HCT116 (cell line): ENCODE results near the gene GUCA2B. TPM values are rescaled to one million over a fixed set of nuclear protein-coding genes. Genes with fewer than 3 reads are reported as not detected.

Experiments
- ATAC-seq: fragments of 200-7000 bp; cut with Tn5 transposase; 2 replicates; pipeline ENCODE4 v1.9.1; 2020; ENCODE audit warnings: mild to moderate bottlenecking, moderate library complexity
- BruUV-seq: library from RNA; stranded (reverse); fragments of 400-500 nt; replicated peaks from 2 replicates; lab custom pipeline; 2021; lab: Mats Ljungman, UMichigan
- CTCF ChIA-PET: fragments of 300-600 bp; sonication (Branson Sonifier 250); formaldehyde crosslinking; loops from one replicate; lab custom pipeline; 2021; ENCODE audit warnings: antibody characterized with exemption; lab: Charles Lee
- POLR2A ChIA-PET: fragments of 300-600, 350-600 bp; sonication (Branson Sonifier 250); formaldehyde crosslinking; loops from one replicate; lab custom pipeline; 2021; ENCODE audit warnings: antibody characterized with exemption; lab: Charles Lee
- RAD21 ChIA-PET, 2 experiments: fragments of 300-600 bp; sonication (Branson Sonifier 250); formaldehyde crosslinking; loops; one replicate each; lab custom pipeline; 2023; ENCODE audit warnings: low total read pairs in 2 of 2; ENCODE audit not compliant: uncharacterized antibody in 2 of 2, unreplicated experiment in 2 of 2, low non-redundant PET in 1 of 2; lab: Charles Lee
- DNase-seq: peaks from one replicate; pipeline ENCODE4 v3.0.0-alpha.2; 2010; ENCODE audit warnings: low read depth, low spot score
- H2AFZ ChIP-seq: fragments of 200-600 bp; shearing (Covaris generic), sonication (generic); 2 replicates; pipeline ENCODE4 v1.6.1; 2017; ENCODE audit warnings: low read depth, mixed run types, mixed read lengths, antibody characterized with exemption, low read length; ENCODE audit not compliant: poor library complexity, severe bottlenecking
- H3K27ac ChIP-seq: 2 replicates; pipeline ENCODE4 v1.5.1; 2012; ENCODE audit warnings: low read depth, low read length
- H3K27me3 ChIP-seq: fragments of 200-600 bp; sonication (generic); 2 replicates; pipeline ENCODE4 v1.6.1; 2016; ENCODE audit warnings: mixed run types, low read length, mixed read lengths; ENCODE audit not compliant: insufficient read depth
- H3K36me3 ChIP-seq, 2 experiments: fragments of 200-500 bp in 1 of 2; fragments of 200-600 bp in 1 of 2; sonication (Bioruptor generic) in 1 of 2; sonication (generic) in 1 of 2; 2 replicates each; pipeline versions ENCODE4 v1.5.1 to v1.6.1; 2014 to 2016; ENCODE audit warnings: low read length in 2 of 2, inconsistent platforms in 1 of 2, mixed read lengths in 1 of 2, mixed run types in 1 of 2; ENCODE audit not compliant: insufficient read depth in 2 of 2, control insufficient read depth in 1 of 2
- H3K4me1 ChIP-seq, 2 experiments: fragments of 200-600 bp in 1 of 2; sonication (generic) in 1 of 2; 2 replicates each; pipeline versions ENCODE4 v1.5.1 to v1.6.1; 2012 to 2017; ENCODE audit warnings: low read length in 2 of 2, inconsistent platforms in 1 of 2, mild to moderate bottlenecking in 1 of 2, mixed read lengths in 1 of 2, mixed run types in 1 of 2, moderate library complexity in 1 of 2; ENCODE audit not compliant: insufficient read depth in 2 of 2, control insufficient read depth in 1 of 2
- H3K4me2 ChIP-seq: fragments of 200-600 bp; sonication (generic); 2 replicates; pipeline ENCODE4 v1.6.1; 2017; ENCODE audit warnings: mixed run types, low read length, mixed read lengths
- H3K4me3 ChIP-seq, 2 experiments: fragments of 200-600 bp in 1 of 2; sonication (generic) in 1 of 2; replicated peaks in 1 of 2; 2 replicates each; pipeline ENCODE4 v1.5.1; 2011 to 2016; ENCODE audit warnings: low read length in 2 of 2, control low read depth in 1 of 2, low read depth in 1 of 2, mild to moderate bottlenecking in 1 of 2, mixed read lengths in 1 of 2, mixed run types in 1 of 2
- H3K79me2 ChIP-seq: fragments of 200-600 bp; sonication (generic); 2 replicates; pipeline ENCODE4 v1.6.1; 2017; ENCODE audit warnings: mild to moderate bottlenecking, mixed run types, low read length, moderate library complexity, mixed read lengths; ENCODE audit not compliant: insufficient read depth
- H3K9ac ChIP-seq: fragments of 200-600 bp; sonication (generic); 2 replicates; pipeline ENCODE4 v1.6.1; 2016; ENCODE audit warnings: low read length, mixed read lengths
- H3K9me2 ChIP-seq: fragments of 200-600 bp; sonication (generic), shearing (Covaris generic); 2 replicates; pipeline ENCODE4 v1.6.1; 2017; ENCODE audit warnings: mixed run types, mild to moderate bottlenecking, moderate library complexity; ENCODE audit not compliant: insufficient read depth
- H3K9me3 ChIP-seq, 2 experiments: fragments of 200-500 bp in 1 of 2; fragments of 200-600 bp in 1 of 2; sonication (Bioruptor generic) in 1 of 2; sonication (generic) in 1 of 2; 2 replicates each; pipeline ENCODE4 v1.6.1; 2014 to 2017; ENCODE audit warnings: low read length in 2 of 2, mixed read lengths in 2 of 2, inconsistent platforms in 1 of 2, low read depth in 1 of 2, mild to moderate bottlenecking in 1 of 2, mixed run types in 1 of 2, moderate library complexity in 1 of 2; ENCODE audit not compliant: control insufficient read depth in 1 of 2, insufficient read depth in 1 of 2
- H4K20me1 ChIP-seq: fragments of 200-600 bp; sonication (generic), shearing (Covaris generic); 2 replicates; pipeline ENCODE4 v1.6.1; 2017; ENCODE audit warnings: mixed run types, mild to moderate bottlenecking, moderate library complexity; ENCODE audit not compliant: insufficient read depth
- CBX3 ChIP-seq: IDR thresholded peaks from 2 replicates; pipeline ENCODE4 v1.6.1; 2012; ENCODE audit warnings: low read depth
- CEBPB ChIP-seq: IDR thresholded peaks from 2 replicates; pipeline ENCODE4 v1.6.1; 2012; ENCODE audit warnings: low read depth
- EGR1 ChIP-seq: IDR thresholded peaks from 2 replicates; pipeline ENCODE4 v1.6.1; 2012; ENCODE audit warnings: low read depth
- ELF1 ChIP-seq: IDR thresholded peaks from 2 replicates; pipeline ENCODE4 v1.6.1; 2012; ENCODE audit warnings: low read depth, borderline replicate concordance
- EZH2 ChIP-seq: fragments of 200-600 bp; sonication (generic); IDR thresholded peaks from 2 replicates; pipeline ENCODE4 v1.6.1; 2017; ENCODE audit warnings: antibody characterized with exemption, mixed run types
- EZH2phosphoT487 ChIP-seq: fragments of 200-600 bp; IDR thresholded peaks from 2 replicates; pipeline ENCODE4 v1.6.1; 2018; ENCODE audit warnings: antibody characterized with exemption, borderline replicate concordance
- FOSL1 ChIP-seq: IDR thresholded peaks from 2 replicates; pipeline ENCODE4 v1.6.1; 2012; ENCODE audit warnings: low read depth
- JUND ChIP-seq: IDR thresholded peaks from 2 replicates; pipeline ENCODE4 v1.6.1; 2012
- POLR2A ChIP-seq: IDR thresholded peaks from 2 replicates; pipeline ENCODE4 v1.7.0; 2011; ENCODE audit warnings: borderline replicate concordance; ENCODE audit not compliant: insufficient read depth, insufficient read length; ENCODE audit errors: extremely low read depth
- RAD21 ChIP-seq: IDR thresholded peaks from 2 replicates; pipeline ENCODE4 v1.6.1; 2012; ENCODE audit warnings: low read depth, mild to moderate bottlenecking
- SIN3A ChIP-seq: IDR thresholded peaks from 2 replicates; pipeline ENCODE4 v1.6.1; 2012; ENCODE audit warnings: low read depth
- SP1 ChIP-seq: IDR thresholded peaks from 2 replicates; pipeline ENCODE4 v1.6.1; 2012; ENCODE audit warnings: low read depth
- TCF7L2 ChIP-seq: IDR thresholded peaks from 2 replicates; pipeline ENCODE4 v1.7.0; 2011; ENCODE audit warnings: borderline replicate concordance, inconsistent platforms; ENCODE audit not compliant: insufficient read depth, insufficient read length; ENCODE audit errors: extremely low read depth
- YY1 ChIP-seq: IDR thresholded peaks from 2 replicates; pipeline ENCODE4 v1.6.1; 2011; ENCODE audit warnings: low read length, low read depth, moderate library complexity, mild to moderate bottlenecking; ENCODE audit not compliant: insufficient replicate concordance; ENCODE audit errors: extremely low read depth
- ZFX ChIP-seq: fragments of 450-650 bp; IDR thresholded peaks from 2 replicates; pipeline ENCODE4 v1.6.1; 2017
- ZNF274 ChIP-seq: fragments of 200-500 bp; sonication (Bioruptor generic); IDR thresholded peaks from 2 replicates; pipeline ENCODE4 v1.6.1; 2014; ENCODE audit warnings: mild to moderate bottlenecking, low read depth, low read length, inconsistent platforms
- intact Hi-C: fragments of 100-400 bp; cut with micrococcal nuclease; formaldehyde crosslinking; loops from 2 replicates; pipeline ENCODE4 v1.10.0; 2022
- total RNA-seq: library from RNA; stranded (reverse); gene quantifications from one replicate; pipeline ENCODE4 v1.2.1, GENCODE V29; 2021; ENCODE audit not compliant: unreplicated experiment
- TF ChIP-seq, protein P1 (sequence below), 3 experiments: fragments of 200-600 bp in 1 of 3; sonication (generic) in 1 of 3; IDR thresholded peaks in 2 of 3; conservative IDR thresholded peaks in 1 of 3; 2 replicates each; pipeline ENCODE4 v1.5.1; 2012 to 2017; ENCODE audit warnings: low read depth in 2 of 3, low read length in 2 of 3, antibody characterized with exemption in 1 of 3, borderline replicate concordance in 1 of 3, control low read depth in 1 of 3, mild to moderate bottlenecking in 1 of 3, mixed read lengths in 1 of 3, mixed run types in 1 of 3, moderate library complexity in 1 of 3; ENCODE audit not compliant: insufficient read depth in 1 of 3
- TF ChIP-seq, protein P2 (sequence below): IDR thresholded peaks from 2 replicates; pipeline ENCODE4 v1.6.1; 2011; ENCODE audit warnings: mild to moderate bottlenecking, low read length, moderate library complexity; ENCODE audit not compliant: insufficient replicate concordance; ENCODE audit errors: extremely low read depth
- TF ChIP-seq, protein P3 (sequence below): IDR thresholded peaks from 2 replicates; pipeline ENCODE4 v1.6.1; 2012

The GUCA2B gene
- total RNA-seq, 1 experiment from 2014 or later: not detected

DNA sequence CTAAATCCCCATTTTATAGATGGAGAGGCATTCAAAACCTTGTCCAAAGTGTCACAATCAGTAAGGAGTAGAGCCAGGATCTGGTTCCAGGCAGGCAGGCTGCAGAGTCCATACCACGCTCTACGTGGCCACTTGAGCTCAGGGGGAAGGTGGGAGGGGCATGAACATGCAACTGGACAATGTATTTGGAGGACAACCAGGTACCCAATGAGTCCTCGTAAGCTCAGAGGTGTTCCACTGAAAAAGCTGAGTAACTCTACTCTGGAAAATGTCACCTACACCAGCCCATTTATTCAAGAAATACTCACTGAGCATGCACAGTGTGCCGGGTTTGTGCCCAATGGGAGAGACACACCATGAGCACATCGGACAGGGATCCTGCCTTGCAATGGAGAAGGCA lies 11.2 kb upstream of the GUCA2B start:
- CTCF ChIA-PET: no interaction called here
- H3K9ac ChIP-seq: no peak overlapping the region
- no peak overlapping the region for H3K27ac ChIP-seq
- H3K4me2 ChIP-seq: no peak overlapping the region
- RAD21 ChIA-PET: no interaction called here
- ATAC-seq (no peak), DNase-seq (no peak)
- intact Hi-C loops: loop anchor here (10.0 kb wide), 1 partner anchor 567 kb away; no protein-coding TSS in a partner anchor
- no peaks in the 10 kb centered on the region for H4K20me1 ChIP-seq
- H3K4me1 ChIP-seq: peaks cover 0 to 5% of the 10 kb centered on the region in 2 experiments; a peak in 1 of 4 replicates
- no peaks in the 10 kb centered on the region for H3K36me3 ChIP-seq
- no peaks in the 10 kb centered on the region for H3K79me2 ChIP-seq
- H2AFZ ChIP-seq: no peak overlapping the region
- no peak for TF ChIP-seq ZFX
- TF ChIP-seq, protein P1, sequence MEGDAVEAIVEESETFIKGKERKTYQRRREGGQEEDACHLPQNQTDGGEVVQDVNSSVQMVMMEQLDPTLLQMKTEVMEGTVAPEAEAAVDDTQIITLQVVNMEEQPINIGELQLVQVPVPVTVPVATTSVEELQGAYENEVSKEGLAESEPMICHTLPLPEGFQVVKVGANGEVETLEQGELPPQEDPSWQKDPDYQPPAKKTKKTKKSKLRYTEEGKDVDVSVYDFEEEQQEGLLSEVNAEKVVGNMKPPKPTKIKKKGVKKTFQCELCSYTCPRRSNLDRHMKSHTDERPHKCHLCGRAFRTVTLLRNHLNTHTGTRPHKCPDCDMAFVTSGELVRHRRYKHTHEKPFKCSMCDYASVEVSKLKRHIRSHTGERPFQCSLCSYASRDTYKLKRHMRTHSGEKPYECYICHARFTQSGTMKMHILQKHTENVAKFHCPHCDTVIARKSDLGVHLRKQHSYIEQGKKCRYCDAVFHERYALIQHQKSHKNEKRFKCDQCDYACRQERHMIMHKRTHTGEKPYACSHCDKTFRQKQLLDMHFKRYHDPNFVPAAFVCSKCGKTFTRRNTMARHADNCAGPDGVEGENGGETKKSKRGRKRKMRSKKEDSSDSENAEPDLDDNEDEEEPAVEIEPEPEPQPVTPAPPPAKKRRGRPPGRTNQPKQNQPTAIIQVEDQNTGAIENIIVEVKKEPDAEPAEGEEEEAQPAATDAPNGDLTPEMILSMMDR (IDR thresholded peaks at IDR 0.05 in 2 of 3, conservative IDR thresholded peaks at IDR 0.05 in 1 of 3; ENCODE audit: borderline replicate concordance in 1 of 3, insufficient read depth in 1 of 3, low read depth in 2 of 3, low read length in 2 of 3): no peak
- no peak for TF ChIP-seq POLR2A
- no peak for TF ChIP-seq EGR1
- TF ChIP-seq RAD21: no peak
- TF ChIP-seq, protein P2, sequence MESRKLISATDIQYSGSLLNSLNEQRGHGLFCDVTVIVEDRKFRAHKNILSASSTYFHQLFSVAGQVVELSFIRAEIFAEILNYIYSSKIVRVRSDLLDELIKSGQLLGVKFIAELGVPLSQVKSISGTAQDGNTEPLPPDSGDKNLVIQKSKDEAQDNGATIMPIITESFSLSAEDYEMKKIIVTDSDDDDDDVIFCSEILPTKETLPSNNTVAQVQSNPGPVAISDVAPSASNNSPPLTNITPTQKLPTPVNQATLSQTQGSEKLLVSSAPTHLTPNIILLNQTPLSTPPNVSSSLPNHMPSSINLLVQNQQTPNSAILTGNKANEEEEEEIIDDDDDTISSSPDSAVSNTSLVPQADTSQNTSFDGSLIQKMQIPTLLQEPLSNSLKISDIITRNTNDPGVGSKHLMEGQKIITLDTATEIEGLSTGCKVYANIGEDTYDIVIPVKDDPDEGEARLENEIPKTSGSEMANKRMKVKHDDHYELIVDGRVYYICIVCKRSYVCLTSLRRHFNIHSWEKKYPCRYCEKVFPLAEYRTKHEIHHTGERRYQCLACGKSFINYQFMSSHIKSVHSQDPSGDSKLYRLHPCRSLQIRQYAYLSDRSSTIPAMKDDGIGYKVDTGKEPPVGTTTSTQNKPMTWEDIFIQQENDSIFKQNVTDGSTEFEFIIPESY: no peak
- TF ChIP-seq TCF7L2: no peak
- TF ChIP-seq FOSL1: no peak
- TF ChIP-seq ZNF274: no peak
- TF ChIP-seq JUND: no peak
- TF ChIP-seq EZH2: no peak
- TF ChIP-seq SP1: no peak
- TF ChIP-seq CEBPB: no peak
- no peak for TF ChIP-seq YY1
- TF ChIP-seq SIN3A: no peak
- no peak for TF ChIP-seq ELF1
- TF ChIP-seq EZH2phosphoT487: no peak
- TF ChIP-seq, protein P3, sequence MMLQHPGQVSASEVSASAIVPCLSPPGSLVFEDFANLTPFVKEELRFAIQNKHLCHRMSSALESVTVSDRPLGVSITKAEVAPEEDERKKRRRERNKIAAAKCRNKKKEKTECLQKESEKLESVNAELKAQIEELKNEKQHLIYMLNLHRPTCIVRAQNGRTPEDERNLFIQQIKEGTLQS: no peak
- no peak for TF ChIP-seq CBX3
- H3K9me2 ChIP-seq: no peaks in the 10 kb centered on the region
- H3K4me3 ChIP-seq: no peak overlapping the region
- no peaks in the 10 kb centered on the region for H3K27me3 ChIP-seq
- POLR2A ChIA-PET: no interaction called here
- no peaks in the 10 kb centered on the region for H3K9me3 ChIP-seq
- no TSS peak for BruUV-seq
